HG03469 (cell line): ENCODE results near the gene EYS.
"Not testable (repeated sequence)": the region's sequence is repeated elsewhere in the genome, so short reads cannot be mapped to it uniquely, and the experiment has no call there.

ENCODE experiments used
- ATAC-seq: cut with Tn5 transposase; IDR thresholded peaks from one replicate; pipeline ENCODE4 v1.9.1; 2021; ENCODE audit warnings: mild to moderate bottlenecking, moderate library complexity, moderate number of reproducible peaks; ENCODE audit not compliant: unreplicated experiment

The EYS gene

DNA sequence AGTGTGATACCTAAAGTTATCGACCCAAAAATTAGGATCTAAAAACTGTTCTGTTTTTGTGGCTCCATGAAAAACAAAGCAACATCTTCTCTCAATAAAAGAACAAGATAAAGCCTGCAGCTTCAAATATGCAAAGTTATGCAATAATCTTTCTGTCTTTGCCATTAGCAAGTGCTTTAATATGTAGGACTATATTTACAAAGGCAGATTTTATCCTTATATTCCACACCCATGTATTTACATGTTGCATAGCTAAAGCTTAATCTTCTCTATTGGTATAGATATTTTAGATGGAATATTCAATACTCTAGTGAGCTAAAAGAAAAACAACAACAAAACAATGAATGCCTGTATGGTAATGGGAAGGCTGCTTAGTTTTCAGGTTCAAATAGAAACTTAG, 1443.2 kb downstream of the EYS start:
- no peak for ATAC-seq

DNA sequence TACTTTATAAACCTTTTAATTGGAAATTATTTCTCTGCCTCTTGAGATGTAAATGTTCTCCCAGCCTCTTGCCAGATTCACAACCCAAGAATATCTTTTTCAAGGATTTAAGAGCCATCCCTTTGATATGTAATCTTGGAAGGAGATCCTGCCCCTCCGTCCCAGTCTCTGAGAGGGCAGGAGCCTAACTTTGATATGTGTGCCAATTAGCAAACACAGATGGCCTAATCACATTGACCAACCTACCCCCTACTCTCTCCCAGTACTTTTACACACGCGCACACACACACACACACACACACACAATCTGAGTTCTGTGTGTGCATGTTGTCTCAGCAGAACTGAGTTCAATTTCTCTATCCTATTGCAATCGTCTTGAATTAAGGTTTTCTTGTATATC, 1447.7 kb downstream of the EYS start:
- ATAC-seq, result no peak

DNA sequence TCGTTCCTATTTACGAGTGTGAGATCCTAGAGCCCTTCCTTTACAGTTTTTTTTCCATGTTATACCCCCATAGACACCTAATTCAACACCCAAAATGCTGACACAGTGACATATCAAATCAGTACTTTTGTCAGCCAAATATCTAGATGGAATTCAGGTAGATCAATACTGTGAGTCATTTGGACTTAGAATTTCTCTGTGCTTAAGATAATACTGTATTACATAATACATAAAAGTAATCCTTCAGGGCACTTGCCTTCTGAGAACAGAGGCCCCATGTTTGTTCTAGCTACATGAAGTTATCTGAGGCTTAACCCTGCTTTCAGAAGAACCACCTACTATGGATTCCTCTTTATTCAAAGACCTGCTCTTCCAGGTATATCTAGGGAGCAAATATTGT, 1448.3 kb downstream of the EYS start:
- no peak for ATAC-seq

DNA sequence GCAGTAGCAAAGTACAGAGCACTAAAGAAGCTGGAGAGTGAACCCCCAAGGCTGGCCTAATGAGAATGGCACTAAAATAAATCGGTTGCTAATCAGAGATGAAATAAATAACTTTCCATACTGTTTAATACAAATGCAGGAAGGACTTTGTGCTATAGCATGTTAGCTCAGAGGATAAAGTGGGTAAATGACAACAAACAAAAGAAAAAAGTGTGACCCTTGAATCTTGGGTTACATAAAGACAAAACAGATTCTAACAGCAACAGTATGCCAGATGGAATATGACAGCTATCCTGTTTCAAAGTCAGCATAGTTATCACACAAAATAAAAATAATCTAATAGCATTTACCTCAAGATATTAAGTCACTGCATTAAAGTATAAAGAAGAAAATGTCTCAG, 1448.7 kb downstream of the EYS start:
- ATAC-seq, result no peak

DNA sequence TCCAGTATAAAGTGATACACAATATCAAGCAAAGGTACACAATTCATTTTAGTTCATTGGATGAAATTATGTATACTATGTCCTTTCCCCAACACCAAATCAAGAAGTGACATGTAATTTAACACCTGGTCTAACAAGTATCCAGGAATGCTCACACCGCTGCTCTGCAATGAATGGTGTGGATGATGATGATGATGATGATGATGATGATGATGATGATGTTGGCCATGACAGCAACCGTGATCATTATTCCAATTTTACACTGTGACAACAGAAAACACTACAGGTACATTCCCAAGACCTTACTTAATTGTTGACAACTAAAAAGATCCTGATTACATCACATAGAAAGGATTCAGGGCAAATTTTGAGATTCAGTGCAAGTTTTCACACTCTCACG, 1449.4 kb downstream of the EYS start:
- no peak for ATAC-seq

DNA sequence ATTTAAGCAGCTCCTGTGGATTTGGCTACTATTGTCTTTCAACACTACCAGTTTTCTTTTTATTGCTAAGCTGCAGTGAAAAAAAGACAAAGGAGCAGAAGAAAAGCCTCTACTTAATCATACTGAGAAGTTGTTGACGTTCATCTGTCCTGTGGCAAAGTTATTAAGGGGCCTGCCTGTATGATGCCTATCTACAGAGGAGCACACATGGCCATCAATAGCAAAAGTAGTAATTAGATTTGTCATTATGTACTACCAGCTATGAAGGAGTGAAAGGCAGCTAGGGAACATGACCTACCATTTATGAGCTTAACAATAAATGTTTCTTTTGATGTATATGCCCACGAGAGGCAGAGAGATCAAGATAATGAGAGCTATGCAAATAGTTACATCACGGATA, 1450.5 kb downstream of the EYS start:
- no peak for ATAC-seq

DNA sequence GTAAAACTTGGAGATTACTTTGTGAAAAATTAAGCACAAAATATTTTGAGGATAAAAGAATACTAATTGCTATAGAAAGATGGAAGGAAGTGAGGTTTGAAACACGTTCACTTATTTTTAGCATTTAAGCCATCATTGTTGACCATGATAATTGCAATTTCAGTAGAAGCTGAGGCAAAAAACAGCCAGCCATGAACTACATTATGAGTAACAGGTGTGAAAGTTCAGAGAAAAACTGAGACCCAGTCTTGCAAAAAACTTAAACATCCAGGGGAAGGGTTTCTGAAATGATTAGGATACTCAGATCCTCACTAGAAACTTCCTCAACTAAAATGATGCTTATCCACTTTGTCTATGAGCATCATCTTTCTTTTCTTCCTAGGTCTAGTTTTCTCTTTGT, 1452.0 kb downstream of the EYS start:
- no peak for ATAC-seq

DNA sequence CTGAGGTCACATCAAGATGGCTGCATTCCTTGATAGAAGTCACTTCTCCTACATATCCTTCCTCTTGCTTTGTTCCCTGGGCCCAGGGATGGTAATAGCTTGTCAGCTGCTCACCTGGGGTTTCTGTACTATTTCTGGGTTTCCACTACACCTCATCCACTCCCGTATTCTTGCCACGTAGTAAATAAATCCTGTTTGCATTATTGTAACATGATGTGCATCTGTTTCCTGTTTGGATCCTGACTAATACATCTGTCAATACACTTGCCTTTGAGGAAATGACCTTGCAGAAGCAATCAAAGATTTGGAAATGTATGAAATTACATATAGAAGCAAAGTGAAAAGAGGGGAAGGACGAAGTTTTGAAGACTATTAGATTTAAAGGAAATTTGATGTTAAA, 1452.5 kb downstream of the EYS start:
- ATAC-seq, result no peak

DNA sequence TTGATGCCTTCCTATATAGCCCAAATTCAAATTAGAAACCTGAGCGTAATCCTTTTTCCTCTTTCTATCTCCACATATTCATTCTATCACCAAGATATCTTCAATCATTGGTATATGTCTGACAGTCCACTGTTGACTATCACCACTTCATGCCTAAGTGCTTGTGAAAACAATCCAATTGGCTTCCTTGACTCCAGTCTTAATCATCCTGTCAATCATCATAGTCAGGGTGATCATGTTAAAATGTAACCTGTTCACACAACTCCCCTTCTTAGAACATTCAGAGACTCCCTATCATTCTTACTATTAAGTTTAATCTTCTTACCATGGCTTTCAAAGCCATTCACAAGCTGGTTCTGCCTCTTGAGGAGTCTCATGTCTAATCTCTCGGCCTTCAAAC, 1454.8 kb downstream of the EYS start:
- no peak for ATAC-seq

DNA sequence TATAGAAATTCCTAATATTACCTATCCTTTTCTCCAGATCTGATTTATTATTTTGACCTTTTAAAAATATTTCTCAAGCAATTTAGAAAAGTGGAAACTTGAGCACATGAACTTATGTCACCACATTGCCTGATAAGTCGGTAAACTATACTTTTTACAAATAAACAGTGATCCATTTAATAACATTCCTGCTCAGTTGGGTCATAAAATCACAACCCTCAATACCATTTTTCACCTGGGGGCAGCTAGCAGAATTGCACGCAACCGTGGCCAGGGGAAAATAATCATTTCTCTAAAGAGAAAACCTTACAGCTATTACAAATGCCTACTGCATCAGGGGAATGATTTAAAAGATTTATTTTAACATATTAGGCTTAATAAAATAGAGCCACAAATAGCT, 1456.9 kb downstream of the EYS start:
- ATAC-seq, result no peak

DNA sequence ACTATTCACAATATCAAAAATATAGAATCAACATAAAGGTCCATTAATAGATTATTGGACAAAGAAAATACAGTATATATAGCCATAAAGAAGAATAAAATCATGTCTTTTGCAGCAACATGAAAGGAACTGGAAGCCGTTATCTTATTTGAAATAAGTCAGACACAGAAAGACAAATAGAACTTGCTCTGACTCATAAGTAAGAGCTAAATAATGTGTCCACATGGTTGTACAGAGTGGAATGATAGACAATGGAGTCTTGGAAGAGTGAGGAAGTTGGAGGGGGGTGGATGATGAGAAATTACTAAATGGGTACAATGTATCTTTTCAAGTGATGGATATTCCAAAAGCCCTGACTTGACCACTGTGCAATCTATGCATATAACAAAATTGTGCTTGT, 1457.9 kb downstream of the EYS start:
- ATAC-seq, result no peak

DNA sequence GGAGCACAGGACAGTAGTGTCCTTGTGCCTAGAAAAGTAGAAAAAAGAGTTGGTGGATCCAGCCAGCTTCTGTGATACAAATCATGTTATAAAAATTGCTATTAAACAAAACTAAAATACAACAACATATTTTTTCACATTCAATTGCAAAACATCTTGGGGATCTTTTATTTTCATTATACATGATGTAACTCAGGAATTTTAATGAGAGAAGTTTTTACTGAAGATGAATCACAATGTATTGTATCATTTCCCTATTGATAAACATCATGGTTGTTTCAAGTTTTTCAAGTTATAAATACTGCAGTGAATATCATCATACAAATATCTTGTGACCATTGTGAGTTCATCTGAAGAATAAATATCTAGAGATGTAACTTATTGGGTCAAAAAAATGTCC, 1463.4 kb downstream of the EYS start:
- ATAC-seq, result no peak

DNA sequence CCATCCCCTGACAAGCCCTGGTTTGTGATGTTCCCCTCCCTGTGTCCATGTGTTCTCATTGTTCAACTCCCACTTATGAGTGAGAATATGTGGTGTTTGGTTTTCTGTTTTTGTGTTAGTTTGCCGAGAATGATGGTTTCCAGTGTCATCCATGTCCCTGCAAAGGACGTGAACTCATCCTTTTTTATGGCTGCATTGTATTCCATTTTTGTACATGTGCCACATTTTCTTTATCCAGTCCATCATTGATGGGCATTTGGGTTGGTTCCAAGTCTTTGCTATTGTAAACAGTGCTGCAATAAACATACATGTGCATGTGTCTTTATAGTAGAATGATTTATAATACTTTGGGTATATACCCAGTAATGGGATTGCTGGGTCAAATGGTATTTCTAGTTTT, 1468.1 kb downstream of the EYS start:
- not testable (repeated sequence) for ATAC-seq

DNA sequence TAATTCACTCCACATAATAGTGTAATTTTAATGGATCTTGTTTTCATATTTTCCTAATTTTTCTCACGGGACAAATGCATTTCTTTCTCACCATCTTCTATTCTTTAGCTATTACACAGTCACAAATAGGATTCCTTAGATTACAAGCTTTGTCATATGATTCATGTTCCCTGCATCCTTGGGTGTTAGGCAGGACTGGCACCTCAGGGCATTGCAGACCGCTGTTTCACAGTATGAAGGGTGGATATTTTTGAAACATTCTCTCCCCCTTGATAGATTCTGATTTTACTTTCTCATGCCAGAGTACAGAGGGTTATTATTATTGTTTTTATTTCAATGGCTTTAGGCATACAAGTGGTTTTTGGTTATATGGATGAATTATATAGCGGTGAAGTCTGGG, 1469.0 kb downstream of the EYS start:
- no peak for ATAC-seq

DNA sequence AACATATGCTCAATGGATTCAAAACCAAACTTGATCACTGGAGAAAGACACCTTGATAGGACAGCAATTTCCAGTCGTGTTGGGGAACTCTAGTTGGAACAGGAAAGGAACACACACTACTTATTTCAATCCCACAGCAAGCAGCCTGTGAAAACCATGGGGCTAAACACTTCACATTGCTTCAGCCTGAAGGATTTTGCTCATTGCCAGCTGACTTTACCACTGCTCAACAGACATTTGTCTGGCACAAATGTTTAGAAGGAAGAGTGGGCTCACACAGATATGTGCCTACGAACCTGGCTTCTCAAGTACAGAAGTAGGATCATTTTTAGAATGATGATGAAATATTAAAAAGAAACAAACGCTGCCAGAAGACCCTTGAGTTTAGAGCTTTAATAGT, 1473.3 kb downstream of the EYS start:
- no peak for ATAC-seq

DNA sequence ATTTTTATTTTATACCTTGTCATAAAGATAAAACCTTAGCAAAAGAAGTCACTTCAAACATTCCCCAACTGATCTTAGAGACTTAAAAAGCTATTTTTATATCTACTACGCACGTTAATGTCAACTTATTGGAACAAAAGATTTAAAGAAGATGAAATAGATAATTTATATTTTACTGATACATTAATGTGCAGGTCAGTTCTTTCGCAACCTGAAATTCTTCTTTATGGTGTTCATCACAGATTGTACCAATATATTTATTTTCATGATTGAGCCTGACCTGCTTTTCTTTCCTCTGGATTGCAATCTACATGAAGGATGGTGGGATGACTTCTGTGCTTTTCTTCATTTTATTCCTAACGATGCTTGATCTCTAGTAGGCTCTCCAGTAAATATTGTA, 1475.1 kb downstream of the EYS start:
- no peak for ATAC-seq

DNA sequence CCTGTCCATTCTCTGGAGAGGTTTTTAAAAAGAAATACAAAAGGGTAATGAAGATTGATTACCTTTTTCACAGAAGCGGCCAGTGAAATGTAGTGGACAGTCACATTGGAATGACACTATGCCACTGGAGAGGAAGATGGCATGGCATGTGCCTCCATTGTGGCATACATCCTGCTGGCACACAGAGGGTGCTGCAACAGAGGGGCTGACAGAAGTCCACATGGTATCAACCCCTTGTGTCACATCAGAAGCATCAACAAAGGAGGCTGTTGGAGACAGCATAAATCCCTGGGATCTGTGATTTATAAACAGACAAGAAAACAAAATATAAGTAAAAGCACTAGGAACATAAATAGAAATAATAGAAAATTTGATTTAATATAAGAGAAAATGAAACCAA, 1476.5 kb downstream of the EYS start:
- no peak for ATAC-seq

DNA sequence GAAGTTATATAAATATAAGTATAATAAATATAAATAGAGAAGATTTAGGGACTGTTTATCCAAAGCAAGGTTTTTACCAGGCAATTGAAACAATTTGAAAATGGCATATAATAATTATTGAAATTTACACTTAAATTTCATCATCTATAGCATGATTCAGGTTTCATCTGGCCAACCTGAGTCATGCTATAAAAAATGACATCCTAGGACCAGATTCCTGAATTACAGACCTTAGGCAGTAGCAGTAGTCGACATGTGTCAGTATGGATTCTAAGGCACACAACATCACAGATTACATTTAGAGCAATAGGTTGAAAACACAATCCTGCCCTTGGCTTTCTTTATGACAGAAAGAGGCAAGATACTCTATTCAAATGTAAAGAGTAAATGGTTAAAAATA, 1479.2 kb downstream of the EYS start:
- no peak for ATAC-seq

DNA sequence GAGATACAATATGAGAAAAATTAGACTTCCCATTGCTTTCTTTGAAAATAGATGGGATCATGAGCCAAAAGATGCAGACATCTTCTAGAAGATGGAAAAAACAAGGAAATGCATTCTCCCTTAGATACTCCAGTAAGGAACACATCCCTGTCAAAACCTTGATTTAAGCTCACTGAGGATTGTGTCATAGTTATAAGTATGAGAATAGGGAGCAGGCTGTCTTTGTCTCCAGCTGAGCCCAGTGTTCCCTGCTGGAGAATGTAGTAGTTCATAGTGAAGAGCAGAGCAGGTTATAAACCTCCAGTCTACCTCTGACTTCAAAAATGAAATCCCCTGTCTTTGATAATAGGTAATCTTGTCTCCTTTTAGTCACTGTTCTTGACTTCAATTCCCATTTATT, 1481.5 kb downstream of the EYS start:
- ATAC-seq, result no peak

DNA sequence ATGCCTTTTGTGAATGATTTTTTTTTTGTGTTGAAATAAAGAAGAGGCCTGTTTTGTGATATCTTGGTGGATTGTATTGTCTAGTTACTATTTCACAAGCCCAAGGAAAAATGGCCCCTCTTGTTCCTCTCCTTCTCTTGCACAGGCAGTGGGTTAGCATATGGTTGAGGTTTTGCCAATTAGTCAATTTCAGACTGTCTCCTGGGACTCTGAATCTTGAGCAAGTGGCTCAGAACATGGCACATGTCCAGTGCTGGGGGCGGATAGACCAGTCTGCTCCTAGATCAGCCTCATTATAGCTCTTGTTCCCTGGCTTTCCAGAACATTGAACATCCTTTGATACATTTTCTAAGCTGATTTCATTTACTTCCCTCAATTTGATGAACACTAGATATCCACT, 1482.2 kb downstream of the EYS start:
- ATAC-seq, result no peak

DNA sequence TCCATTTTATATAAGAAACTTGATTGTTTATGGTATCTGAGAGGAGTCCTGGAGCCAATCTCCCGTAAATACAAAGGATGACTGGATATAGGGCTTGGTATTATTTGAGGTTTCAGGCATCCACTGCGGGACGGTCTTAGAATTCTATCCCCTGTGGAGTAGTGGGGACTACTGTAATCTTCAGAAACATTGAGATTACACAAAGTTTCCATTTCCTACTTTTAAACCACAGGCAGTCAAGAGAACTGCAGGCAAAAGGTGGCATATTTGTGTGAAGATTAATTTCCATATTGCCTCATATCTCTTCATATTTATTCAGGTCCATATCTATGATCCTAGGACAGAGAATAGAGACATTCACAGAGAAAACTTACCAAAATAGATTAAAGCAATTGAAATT, 1485.2 kb downstream of the EYS start:
- ATAC-seq, result no peak

DNA sequence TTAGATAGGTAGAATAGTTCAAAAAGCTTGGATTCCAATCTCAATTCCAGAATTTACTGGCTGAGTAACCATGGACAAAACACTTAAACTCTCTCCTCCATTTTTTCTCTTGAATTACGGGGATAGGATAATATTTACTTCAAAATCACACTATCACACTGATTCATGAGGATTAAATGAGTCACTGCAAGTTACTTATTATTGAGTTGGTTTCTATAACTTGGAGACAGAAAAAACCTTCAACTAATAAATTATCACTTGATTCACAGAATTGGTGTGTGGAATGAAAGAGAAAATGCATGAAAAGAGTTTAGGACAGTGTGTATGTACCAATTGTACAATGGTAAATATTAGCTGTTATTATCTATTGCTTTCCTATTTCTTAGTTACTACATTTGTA, 1486.2 kb downstream of the EYS start:
- no peak for ATAC-seq

DNA sequence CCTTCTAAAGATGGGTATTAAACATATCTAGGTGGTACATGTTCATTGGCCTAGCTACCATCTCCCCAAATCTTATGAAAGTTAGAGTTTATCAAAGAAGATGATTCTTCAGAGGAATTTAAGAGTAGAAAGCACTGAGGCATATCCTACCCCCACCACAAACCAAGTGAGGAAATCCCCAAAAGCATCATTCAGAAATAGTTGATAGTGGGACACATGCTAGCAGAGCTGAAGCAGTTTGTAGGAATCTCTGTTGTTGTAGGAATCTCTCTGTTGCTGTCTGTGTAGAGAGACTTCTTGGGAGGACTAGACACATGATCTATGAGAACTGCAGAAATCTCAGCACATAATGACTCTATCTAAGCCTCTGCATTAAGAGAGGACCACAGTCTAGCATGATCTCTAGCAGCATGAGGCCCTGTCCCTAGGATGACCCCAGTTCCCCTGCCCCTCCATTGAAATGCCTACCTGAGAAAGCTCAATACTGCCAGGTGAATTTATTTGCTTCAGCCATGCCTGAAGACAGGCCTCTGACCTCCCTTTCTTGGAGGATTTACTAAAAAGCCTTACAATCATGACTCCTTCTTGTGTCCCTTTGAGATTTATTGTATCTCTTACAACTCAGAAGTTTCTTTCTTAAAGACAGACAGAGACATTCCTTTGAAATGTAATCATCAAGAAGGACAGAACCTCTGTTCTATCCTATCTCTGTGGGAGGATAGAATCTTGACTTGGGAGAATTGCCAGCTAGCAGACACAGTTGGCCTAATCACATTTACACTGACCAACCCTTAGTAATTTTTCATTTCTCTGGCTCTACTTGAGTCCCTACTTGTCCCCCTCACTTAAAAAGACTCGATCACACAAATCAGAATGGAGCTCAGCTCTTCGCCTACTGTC, 1489.1 kb downstream of the EYS start:
- no peak for ATAC-seq
